Endodermal cell (in vitro differentiated cells): Measurements from ENCODE around the gene ZNF287. TPM values are rescaled to one million over a fixed set of nuclear protein-coding genes. Genes with fewer than 3 reads are reported as not detected.

Experiments used
- DNase-seq: peaks from one replicate; pipeline ENCODE4 v3.0.0-alpha.2; 2017
- H3K27ac ChIP-seq: 2 replicates; pipeline ENCODE4 v1.5.1; 2013; ENCODE audit warnings: mild to moderate bottlenecking, low read depth, low read length, moderate library complexity
- H3K27me3 ChIP-seq: 2 replicates; pipeline ENCODE4 v1.6.1; 2013; ENCODE audit warnings: mild to moderate bottlenecking, low read length, moderate library complexity; ENCODE audit not compliant: insufficient read depth, control insufficient read depth, poor library complexity, severe bottlenecking
- H3K36me3 ChIP-seq: 2 replicates; pipeline ENCODE4 v1.7.0; 2013; ENCODE audit warnings: mild to moderate bottlenecking, low read length, moderate library complexity; ENCODE audit not compliant: control insufficient read depth, insufficient read depth
- H3K4me1 ChIP-seq: one replicate; pipeline ENCODE4 v1.7.0; 2013; ENCODE audit warnings: low read length; ENCODE audit not compliant: control insufficient read depth, insufficient read depth
- H3K4me3 ChIP-seq: 2 replicates; pipeline ENCODE4 v1.5.1; 2013; ENCODE audit warnings: mild to moderate bottlenecking, low read length, moderate library complexity
- H3K9ac ChIP-seq: 2 replicates; pipeline ENCODE4 v1.6.1; 2013; ENCODE audit warnings: mild to moderate bottlenecking, low read length, moderate library complexity; ENCODE audit not compliant: poor library complexity, severe bottlenecking; ENCODE audit errors: extremely low read depth
- H3K9me3 ChIP-seq: 2 replicates; pipeline ENCODE4 v1.6.1; 2013; ENCODE audit warnings: mild to moderate bottlenecking, low read length, moderate library complexity; ENCODE audit not compliant: control insufficient read depth
- H3K27ac Mint-ChIP-seq: 2 replicates; pipeline ENCODE4 v1.8.0; 2020; ENCODE audit warnings: mixed read lengths
- H3K27me3 Mint-ChIP-seq: 2 replicates; pipeline ENCODE4 v1.8.0; 2021; ENCODE audit warnings: mild to moderate bottlenecking, mixed read lengths; ENCODE audit not compliant: insufficient read depth
- H3K36me3 Mint-ChIP-seq: 2 replicates; pipeline ENCODE4 v1.8.0; 2020; ENCODE audit warnings: low read depth, mixed read lengths
- H3K4me1 Mint-ChIP-seq: 2 replicates; pipeline ENCODE4 v1.8.0; 2020; ENCODE audit warnings: mixed read lengths
- H3K4me3 Mint-ChIP-seq: 2 replicates; pipeline ENCODE4 v1.8.0; 2020; ENCODE audit warnings: mild to moderate bottlenecking, moderate library complexity, mixed read lengths
- H3K9me3 Mint-ChIP-seq: 2 replicates; pipeline ENCODE4 v1.8.0; 2020; ENCODE audit warnings: mild to moderate bottlenecking, mixed read lengths
- CTCF ChIP-seq: fragments of 200-600 bp; sonication (generic); conservative IDR thresholded peaks from 2 replicates; pipeline ENCODE4 v1.5.0; 2021; ENCODE audit warnings: antibody characterized with exemption, mild to moderate bottlenecking
- WGBS, 2 experiments: methylation state at CpG; one replicate each; pipeline versions ENCODE4 v1.1.5 to v1.1.7; 2013; ENCODE audit warnings: missing lambda C conversion rate in 2 of 2, mixed read lengths in 1 of 2; ENCODE audit not compliant: insufficient coverage in 1 of 2, insufficient read length in 1 of 2; 5-methylcytosine and 5-hydroxymethylcytosine counted together
- total RNA-seq, 2 donors: library from RNA; stranded (reverse); fragmentation: NEBNext Ultra II Directional in 1 of 2; extraction: Animal tissue kit (Norgen Biotek cat#: 25700) in 1 of 2; gene quantifications; 2 replicates in 1 of 2; 3 replicates in 1 of 2; pipeline ENCODE4 v1.2.1, GENCODE V29; 2021

The ZNF287 gene
- total RNA-seq, 2 donors from 2014 or later: 6.9 to 16.4 TPM

GRCh38 chr17:16515933-16516332 is 53.1 kb downstream of the ZNF287 start:
- Mint-ChIP-seq H3K4me1 (peaks cover 10% of the 10 kb centered on the region), H3K27me3 (peaks cover 33% of the 10 kb centered on the region), H3K36me3 (no peaks in the 10 kb centered on the region), H3K27ac (no peak overlapping the region), H3K9me3 (no peaks in the 10 kb centered on the region), H3K4me3 (no peak overlapping the region)
- WGBS, 2 experiments: 95 to 97% methylated on average over 4 of the region's 4 CpGs
- Histone ChIP-seq H3K36me3 (no peaks in the 10 kb centered on the region), H3K9ac (no peak overlapping the region), H3K27me3 (no peaks in the 10 kb centered on the region), H3K4me1 (peaks cover 4% of the 10 kb centered on the region), H3K9me3 (no peaks in the 10 kb centered on the region), H3K27ac (no peak overlapping the region), H3K4me3 (no peak overlapping the region)
- peak; percentile 41 for DNase-seq
- TF ChIP-seq CTCF: no peak

GRCh38 chr17:16513873-16514272 is 55.1 kb downstream of the ZNF287 start:
- Mint-ChIP-seq H3K9me3 (no peaks in the 10 kb centered on the region), H3K36me3 (no peaks in the 10 kb centered on the region), H3K4me3 (no peak overlapping the region), H3K4me1 (peaks cover 10% of the 10 kb centered on the region), H3K27ac (no peak overlapping the region), H3K27me3 (peaks cover 36% of the 10 kb centered on the region)
- no peak overlapping the region for H3K9ac ChIP-seq
- H3K4me3 ChIP-seq: no peak overlapping the region
- H3K27ac ChIP-seq: no peak overlapping the region
- no peak for TF ChIP-seq CTCF
- no peaks in the 10 kb centered on the region for H3K36me3 ChIP-seq
- no peak for DNase-seq
- no peaks in the 10 kb centered on the region for H3K9me3 ChIP-seq
- H3K4me1 ChIP-seq: peaks cover 4% of the 10 kb centered on the region
- no peaks in the 10 kb centered on the region for H3K27me3 ChIP-seq
- WGBS, 2 experiments: 93 to 98% methylated on average over 6 of the region's 6 CpGs

GRCh38 chr17:16512011-16512410 is 57.0 kb downstream of the ZNF287 start:
- no peak for TF ChIP-seq CTCF
- H3K9ac ChIP-seq: no peak overlapping the region
- no peaks in the 10 kb centered on the region for H3K9me3 Mint-ChIP-seq
- no peaks in the 10 kb centered on the region for H3K36me3 Mint-ChIP-seq
- no peaks in the 10 kb centered on the region for H3K9me3 ChIP-seq
- H3K4me1 ChIP-seq: peaks cover 4% of the 10 kb centered on the region
- WGBS, 2 experiments: 60 to 61% methylated on average over 1 to 4 of the region's 4 CpGs
- H3K27me3 ChIP-seq: no peaks in the 10 kb centered on the region
- H3K4me3 ChIP-seq: no peak overlapping the region
- H3K27me3 Mint-ChIP-seq: peaks cover 31% of the 10 kb centered on the region
- peak overlapping the region; percentile 64 for H3K27ac ChIP-seq
- DNase-seq: peak; percentile 76
- H3K4me1 Mint-ChIP-seq: peaks cover 10% of the 10 kb centered on the region
- no peak overlapping the region for H3K4me3 Mint-ChIP-seq
- H3K36me3 ChIP-seq: no peaks in the 10 kb centered on the region
- H3K27ac Mint-ChIP-seq: no peak overlapping the region
